Measurements from ENCODE around the gene DOLPP1. TPM values are rescaled to one million over a fixed set of nuclear protein-coding genes. Genes with fewer than 3 reads are reported as not detected.
A peak's percentile ranks its signal among the peaks of the same experiment; 100 is the strongest.

DOLPP1 gene
- total and polyA plus RNA-seq, 2 of the 13 experiments (the other 11 are each of a cell fraction or from before 2014, with no cell fraction given), result 21.0 to 34.1 TPM

DNA sequence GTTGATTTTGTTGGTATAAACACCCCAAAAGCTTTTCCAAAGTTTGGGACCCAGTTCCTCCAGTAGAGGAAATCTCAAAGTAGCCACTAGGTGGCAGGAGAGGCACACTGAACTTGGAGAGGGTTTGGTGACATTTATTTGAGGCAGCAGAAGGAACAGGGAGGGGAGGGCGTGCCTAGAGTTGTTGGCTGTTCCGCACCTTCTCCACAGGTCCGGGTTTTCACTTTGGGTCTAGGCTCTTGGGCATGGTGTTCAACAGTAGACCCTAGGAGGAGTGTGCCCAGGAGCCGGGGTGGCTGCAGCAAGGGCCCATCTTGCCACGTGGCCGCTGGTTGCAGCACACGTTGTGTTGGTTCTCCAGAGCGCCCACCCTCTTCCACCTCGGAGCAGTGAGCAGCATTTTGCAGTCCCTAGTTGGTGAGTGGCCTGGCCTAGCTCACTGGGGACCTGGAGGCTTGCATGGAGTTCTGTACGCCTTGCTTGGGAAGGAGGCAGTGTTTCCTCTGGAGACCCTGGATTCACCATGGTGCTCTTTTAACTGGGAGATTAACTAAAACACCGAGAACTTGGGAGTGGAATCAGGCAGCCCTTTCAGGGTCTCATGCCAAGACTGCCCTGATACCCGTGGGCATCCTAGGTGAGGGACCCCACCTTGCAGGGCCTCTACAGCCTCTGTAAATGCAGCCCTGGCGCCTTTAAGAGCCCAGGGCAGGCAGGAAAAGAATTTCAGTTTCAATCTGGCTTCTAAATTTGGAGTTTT lies 58.5 kb downstream of the DOLPP1 start (continued):
- TF ChIP-seq ZNF276 (CRISPR knock-in tag; IDR thresholded peaks at IDR 0.05; ENCODE audit: low read depth), result no peak
- TF ChIP-seq HNRNPUL1 (IDR thresholded peaks at IDR 0.05; ENCODE audit: low read depth, low read length), result no peak
- TF ChIP-seq, protein P1, sequence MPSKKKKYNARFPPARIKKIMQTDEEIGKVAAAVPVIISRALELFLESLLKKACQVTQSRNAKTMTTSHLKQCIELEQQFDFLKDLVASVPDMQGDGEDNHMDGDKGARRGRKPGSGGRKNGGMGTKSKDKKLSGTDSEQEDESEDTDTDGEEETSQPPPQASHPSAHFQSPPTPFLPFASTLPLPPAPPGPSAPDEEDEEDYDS (CRISPR knock-in tag; IDR thresholded peaks at IDR 0.05), result no peak; the same call in 1 of the 2 replicates
- TF ChIP-seq ZNF354B (CRISPR knock-in tag; IDR thresholded peaks at IDR 0.05), result no peak
- no peak for TF ChIP-seq NFAT5 (CRISPR knock-in tag; IDR thresholded peaks at IDR 0.05)
- no peak for TF ChIP-seq NFIB (CRISPR knock-in tag; IDR thresholded peaks at IDR 0.05; ENCODE audit: borderline replicate concordance)
- TF ChIP-seq ZNF772 (CRISPR knock-in tag; IDR thresholded peaks at IDR 0.05), result no peak
- TF ChIP-seq, protein P2, sequence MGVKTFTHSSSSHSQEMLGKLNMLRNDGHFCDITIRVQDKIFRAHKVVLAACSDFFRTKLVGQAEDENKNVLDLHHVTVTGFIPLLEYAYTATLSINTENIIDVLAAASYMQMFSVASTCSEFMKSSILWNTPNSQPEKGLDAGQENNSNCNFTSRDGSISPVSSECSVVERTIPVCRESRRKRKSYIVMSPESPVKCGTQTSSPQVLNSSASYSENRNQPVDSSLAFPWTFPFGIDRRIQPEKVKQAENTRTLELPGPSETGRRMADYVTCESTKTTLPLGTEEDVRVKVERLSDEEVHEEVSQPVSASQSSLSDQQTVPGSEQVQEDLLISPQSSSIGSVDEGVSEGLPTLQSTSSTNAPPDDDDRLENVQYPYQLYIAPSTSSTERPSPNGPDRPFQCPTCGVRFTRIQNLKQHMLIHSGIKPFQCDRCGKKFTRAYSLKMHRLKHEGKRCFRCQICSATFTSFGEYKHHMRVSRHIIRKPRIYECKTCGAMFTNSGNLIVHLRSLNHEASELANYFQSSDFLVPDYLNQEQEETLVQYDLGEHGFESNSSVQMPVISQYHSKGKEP (CRISPR knock-in tag; IDR thresholded peaks at IDR 0.05), result no peak
- TF ChIP-seq, protein P3, sequence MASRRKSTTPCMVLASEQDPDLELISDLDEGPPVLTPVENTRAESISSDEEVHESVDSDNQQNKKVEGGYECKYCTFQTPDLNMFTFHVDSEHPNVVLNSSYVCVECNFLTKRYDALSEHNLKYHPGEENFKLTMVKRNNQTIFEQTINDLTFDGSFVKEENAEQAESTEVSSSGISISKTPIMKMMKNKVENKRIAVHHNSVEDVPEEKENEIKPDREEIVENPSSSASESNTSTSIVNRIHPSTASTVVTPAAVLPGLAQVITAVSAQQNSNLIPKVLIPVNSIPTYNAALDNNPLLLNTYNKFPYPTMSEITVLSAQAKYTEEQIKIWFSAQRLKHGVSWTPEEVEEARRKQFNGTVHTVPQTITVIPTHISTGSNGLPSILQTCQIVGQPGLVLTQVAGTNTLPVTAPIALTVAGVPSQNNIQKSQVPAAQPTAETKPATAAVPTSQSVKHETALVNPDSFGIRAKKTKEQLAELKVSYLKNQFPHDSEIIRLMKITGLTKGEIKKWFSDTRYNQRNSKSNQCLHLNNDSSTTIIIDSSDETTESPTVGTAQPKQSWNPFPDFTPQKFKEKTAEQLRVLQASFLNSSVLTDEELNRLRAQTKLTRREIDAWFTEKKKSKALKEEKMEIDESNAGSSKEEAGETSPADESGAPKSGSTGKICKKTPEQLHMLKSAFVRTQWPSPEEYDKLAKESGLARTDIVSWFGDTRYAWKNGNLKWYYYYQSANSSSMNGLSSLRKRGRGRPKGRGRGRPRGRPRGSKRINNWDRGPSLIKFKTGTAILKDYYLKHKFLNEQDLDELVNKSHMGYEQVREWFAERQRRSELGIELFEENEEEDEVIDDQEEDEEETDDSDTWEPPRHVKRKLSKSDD (CRISPR knock-in tag; IDR thresholded peaks at IDR 0.05; ENCODE audit: low read depth), result no peak
- peak; percentile 78 for TF ChIP-seq MXD4 (CRISPR knock-in tag; IDR thresholded peaks at IDR 0.05)
- TF ChIP-seq ZSCAN31 (CRISPR knock-in tag; IDR thresholded peaks at IDR 0.05; ENCODE audit: low read depth), result 0 out of 2 replicates have a peak, but pooled peaks have one; percentile 57
- no peak for TF ChIP-seq ZNF431 (CRISPR knock-in tag; IDR thresholded peaks at IDR 0.05; ENCODE audit: borderline replicate concordance, low read depth)
- no peak for TF ChIP-seq SP4 (CRISPR knock-in tag; IDR thresholded peaks at IDR 0.05)
- no peak for TF ChIP-seq BRD4 (CRISPR knock-in tag; IDR thresholded peaks at IDR 0.05)
- no peak for TF ChIP-seq RARG (CRISPR knock-in tag; IDR thresholded peaks at IDR 0.05; ENCODE audit: low read depth)
- TF ChIP-seq KMT2A (CRISPR knock-in tag; IDR thresholded peaks at IDR 0.05), result no peak
- TF ChIP-seq KAT8 (CRISPR knock-in tag; IDR thresholded peaks at IDR 0.05), result no peak; the same call in 1 of the 2 replicates

Measured in HepG2 (cell line).